Tibial nerve (tissue), 4 donors: ENCODE measurements around the gene CXCR6. TPM values are rescaled to one million over a fixed set of nuclear protein-coding genes. Genes with fewer than 3 reads are reported as not detected.

Experiments used
- DNase-seq, 2 donors: peaks; one replicate each; pipeline ENCODE4 v3.0.0-alpha.2; 2019; ENCODE audit warnings: low spot score in 2 of 2
- H3K27ac ChIP-seq, 4 donors: fragments of 200-600 bp; sonication (generic) in 3 of 4; one replicate each; pipeline ENCODE4 v1.5.1; 2017 to 2019; ENCODE audit warnings: mild to moderate bottlenecking in 1 of 4
- H3K27me3 ChIP-seq, 2 donors: fragments of 200-600 bp; sonication (generic) in 1 of 2; one replicate each; pipeline versions ENCODE4 v1.5.1 to v1.6.0; 2017 to 2019
- H3K36me3 ChIP-seq, 3 donors: fragments of 200-600 bp; sonication (generic); one replicate each; pipeline ENCODE4 v1.5.1; 2018 to 2019
- H3K4me1 ChIP-seq, 4 donors: fragments of 200-600 bp; sonication (generic) in 3 of 4; one replicate each; pipeline ENCODE4 v1.5.1; 2017 to 2019
- H3K4me3 ChIP-seq, 4 donors: fragments of 200-600 bp; sonication (generic) in 3 of 4; one replicate each; pipeline ENCODE4 v1.5.1; 2017 to 2019; ENCODE audit warnings: mild to moderate bottlenecking in 1 of 4, moderate library complexity in 1 of 4
- H3K9me3 ChIP-seq, 4 donors: fragments of 200-600 bp; sonication (generic) in 3 of 4; one replicate each; pipeline ENCODE4 v1.5.1; 2017 to 2019
- CTCF ChIP-seq, 5 experiments: fragments of 200-600 bp in 3 of 5; fragments of 450-650 bp in 2 of 5; sonication (generic) in 3 of 5; IDR thresholded peaks; one replicate each; pipeline ENCODE4 v1.5.1; 2016 to 2019; ENCODE audit warnings: antibody characterized with exemption in 5 of 5, mild to moderate bottlenecking in 3 of 5, moderate library complexity in 2 of 5
- EP300 ChIP-seq, 2 donors: sonication (generic); formaldehyde crosslinking; IDR thresholded peaks; one replicate each; pipeline ENCODE4 v1.6.1; 2017; ENCODE audit warnings: antibody characterized with exemption in 2 of 2, mild to moderate bottlenecking in 1 of 2
- POLR2A ChIP-seq, 2 donors: fragments of 450-650 bp; IDR thresholded peaks; one replicate each; pipeline ENCODE4 v1.6.1; 2017; ENCODE audit warnings: antibody characterized with exemption in 2 of 2, mild to moderate bottlenecking in 2 of 2, moderate library complexity in 2 of 2
- WGBS, 2 donors: methylation state at CpG; one replicate each; pipeline ENCODE4 v1.1.5; 2018; 5-methylcytosine and 5-hydroxymethylcytosine counted together
- total RNA-seq, 4 donors: library from RNA; depleted of rRNA; stranded (reverse); fragments of >200 nt; gene quantifications; one replicate each; pipeline ENCODE4 v1.1.0, GENCODE V29; 2016

CXCR6 gene
- total RNA-seq, 4 donors from 2014 or later = 0.87 to 2.7 (median 2.1) TPM; not detected in 1

- 72 to 74% methylated on average over 4 to 5 of the region's 5 CpGs for WGBS, 2 donors
- TF ChIP-seq CTCF (IDR thresholded peaks at IDR 0.05) (no peak), POLR2A (IDR thresholded peaks at IDR 0.05) (no peak), EP300 (IDR thresholded peaks at IDR 0.05) (no peak)
- H3K27ac ChIP-seq = peak overlapping the region in 3 of 4 donors; percentile 48 to 80 (median 69)
- peaks cover 0 to 35% (median 3%) of the 10 kb centered on the region in 3 donors for H3K36me3 ChIP-seq
- no peaks in the 10 kb centered on the region for H3K27me3 ChIP-seq
- H3K4me3 ChIP-seq = no peak overlapping the region
- DNase-seq = no peak
- peaks cover 4 to 58% (median 39%) of the 10 kb centered on the region in 4 donors for H3K4me1 ChIP-seq
- no peaks in the 10 kb centered on the region for H3K9me3 ChIP-seq
These were observed 43.2 kb downstream of the CXCR6 start for GRCh38 chr3:45986303-45986982.

- peak overlapping the region in 3 of 4 donors; percentile 52 to 80 (median 69) for H3K27ac ChIP-seq
- H3K4me1 ChIP-seq = peaks cover 4 to 63% (median 48%) of the 10 kb centered on the region in 4 donors
- DNase-seq = peak in 1 of 2 donors; percentile 30
- no peak for TF ChIP-seq CTCF (IDR thresholded peaks at IDR 0.05)
- no peak for TF ChIP-seq POLR2A (IDR thresholded peaks at IDR 0.05)
- peak in 1 of 2 donors; percentile 37 for TF ChIP-seq EP300 (IDR thresholded peaks at IDR 0.05)
- 19 to 26% methylated on average over 8 of the region's 8 CpGs for WGBS, 2 donors
- H3K4me3 ChIP-seq = no peak overlapping the region
- no peaks in the 10 kb centered on the region for H3K9me3 ChIP-seq
- peaks cover 0 to 23% (median 0%) of the 10 kb centered on the region in 3 donors for H3K36me3 ChIP-seq
- H3K27me3 ChIP-seq = no peaks in the 10 kb centered on the region
These were observed 44.4 kb downstream of the CXCR6 start for GRCh38 chr3:45987368-45988291.

- WGBS, 2 donors = 70 to 79% methylated on average over 4 of the region's 4 CpGs
- H3K27me3 ChIP-seq = no peaks in the 10 kb centered on the region
- H3K36me3 ChIP-seq = peaks cover 0 to 16% (median 0%) of the 10 kb centered on the region in 3 donors
- H3K4me1 ChIP-seq = peaks cover 4 to 70% (median 56%) of the 10 kb centered on the region in 4 donors
- TF ChIP-seq POLR2A (IDR thresholded peaks at IDR 0.05) = no peak
- TF ChIP-seq EP300 (IDR thresholded peaks at IDR 0.05) = no peak
- TF ChIP-seq CTCF (IDR thresholded peaks at IDR 0.05) = no peak
- no peak for DNase-seq
- H3K27ac ChIP-seq = peak overlapping the region in 2 of 4 donors; percentile 69 to 80
- no peaks in the 10 kb centered on the region for H3K9me3 ChIP-seq
- no peak overlapping the region for H3K4me3 ChIP-seq
These were observed 45.1 kb downstream of the CXCR6 start for GRCh38 chr3:45988362-45988761.

- peaks cover 4 to 72% (median 59%) of the 10 kb centered on the region in 4 donors for H3K4me1 ChIP-seq
- H3K9me3 ChIP-seq = no peaks in the 10 kb centered on the region
- no peaks in the 10 kb centered on the region for H3K27me3 ChIP-seq
- 76 to 79% methylated on average over 2 of the region's 2 CpGs for WGBS, 2 donors
- DNase-seq = no peak
- peaks cover 0 to 11% (median 0%) of the 10 kb centered on the region in 3 donors for H3K36me3 ChIP-seq
- TF ChIP-seq POLR2A (IDR thresholded peaks at IDR 0.05) (no peak), EP300 (IDR thresholded peaks at IDR 0.05) (no peak), CTCF (IDR thresholded peaks at IDR 0.05) (no peak)
- peak overlapping the region in 2 of 4 donors; percentile 69 to 80 for H3K27ac ChIP-seq
- no peak overlapping the region for H3K4me3 ChIP-seq
These were observed 45.5 kb downstream of the CXCR6 start for GRCh38 chr3:45988804-45989203.
